GF-D8 (cell line): ENCODE measurements around the gene ATG4A.

ENCODE experiments used
- DNase-seq: peaks from one replicate; lab custom pipeline; 2025; lab: John Stamatoyannopoulos, UW

The ATG4A gene

GRCh38 chrX:108123591-108124366, 32.2 kb downstream of the ATG4A start:
- DNase-seq: no peak

GRCh38 chrX:108126661-108127060, 35.1 kb downstream of the ATG4A start:
- no peak for DNase-seq

- DNase-seq: no peak
Measured at GRCh38 chrX:108127152-108127551, 35.6 kb downstream of the ATG4A start.

GRCh38 chrX:108130889-108131288, 39.3 kb downstream of the ATG4A start:
- no peak for DNase-seq

GRCh38 chrX:108131471-108131870, 39.9 kb downstream of the ATG4A start:
- DNase-seq: no peak

- no peak for DNase-seq
Measured at GRCh38 chrX:108132034-108132433, 40.5 kb downstream of the ATG4A start.

GRCh38 chrX:108132876-108133275, 41.3 kb downstream of the ATG4A start:
- no peak for DNase-seq

GRCh38 chrX:108134724-108135123, 43.1 kb downstream of the ATG4A start:
- DNase-seq: no peak

GRCh38 chrX:108138814-108139702, 47.5 kb downstream of the ATG4A start:
- no peak for DNase-seq

GRCh38 chrX:108148524-108148923, 56.9 kb downstream of the ATG4A start:
- no peak for DNase-seq

- no peak for DNase-seq
Measured at GRCh38 chrX:108156082-108156481, 64.5 kb downstream of the ATG4A start.

GRCh38 chrX:108156934-108157466, 65.4 kb downstream of the ATG4A start:
- DNase-seq: no peak

- no peak for DNase-seq
Measured at GRCh38 chrX:108157628-108158027, 66.0 kb downstream of the ATG4A start.

- DNase-seq: no peak
Measured at GRCh38 chrX:108159028-108159670, 67.6 kb downstream of the ATG4A start.

GRCh38 chrX:108160309-108160708, 68.7 kb downstream of the ATG4A start:
- no peak for DNase-seq

GRCh38 chrX:108162265-108162664, 70.7 kb downstream of the ATG4A start:
- no peak for DNase-seq

- DNase-seq: no peak
Measured at GRCh38 chrX:108163333-108164082, 71.9 kb downstream of the ATG4A start.

GRCh38 chrX:108165383-108166111, 74.0 kb downstream of the ATG4A start:
- DNase-seq: no peak

- DNase-seq: no peak
Measured at GRCh38 chrX:108167211-108167872, 75.8 kb downstream of the ATG4A start.

GRCh38 chrX:108168961-108169740, 77.6 kb downstream of the ATG4A start:
- no peak for DNase-seq
